ENCODE data around the gene OARD1.
A peak's percentile ranks its signal among the peaks of the same experiment; 100 is the strongest.

Gene OARD1

GRCh38 chr6:41037107-41037900 lies 34.9 kb downstream of the OARD1 start:
- DNase-seq (ENCODE audit: low read depth), result no peak
- H3K4me3 ChIP-seq (ENCODE audit: low read length), result no peak overlapping the region
- TF ChIP-seq CTCF (IDR thresholded peaks at IDR 0.05; ENCODE audit: insufficient read depth, low read depth, low read length, missing control alignments), result no peak

- H3K4me3 ChIP-seq (ENCODE audit: low read length), result no peak overlapping the region
- TF ChIP-seq CTCF (IDR thresholded peaks at IDR 0.05; ENCODE audit: insufficient read depth, low read depth, low read length, missing control alignments), result no peak
- peak; percentile 54 for DNase-seq (ENCODE audit: low read depth)
Observed at GRCh38 chr6:41036601-41037000, 35.6 kb downstream of the OARD1 start.

- no peak overlapping the region for H3K4me3 ChIP-seq (ENCODE audit: low read length)
- TF ChIP-seq CTCF (IDR thresholded peaks at IDR 0.05; ENCODE audit: insufficient read depth, low read depth, low read length, missing control alignments), result no peak
- peak; percentile 90 for DNase-seq (ENCODE audit: low read depth)
Observed at GRCh38 chr6:41036186-41036585, 36.0 kb downstream of the OARD1 start.

- no peak overlapping the region for H3K4me3 ChIP-seq (ENCODE audit: low read length)
- DNase-seq (ENCODE audit: low read depth), result no peak
- TF ChIP-seq CTCF (IDR thresholded peaks at IDR 0.05; ENCODE audit: insufficient read depth, low read depth, low read length, missing control alignments), result no peak
Observed at GRCh38 chr6:41033776-41034175, 38.4 kb downstream of the OARD1 start.

- no peak for DNase-seq (ENCODE audit: low read depth)
- no peak for TF ChIP-seq CTCF (IDR thresholded peaks at IDR 0.05; ENCODE audit: insufficient read depth, low read depth, low read length, missing control alignments)
- no peak overlapping the region for H3K4me3 ChIP-seq (ENCODE audit: low read length)
Observed at GRCh38 chr6:41032830-41033229, 39.3 kb downstream of the OARD1 start.

- H3K4me3 ChIP-seq (ENCODE audit: low read length), result peak overlapping the region; percentile 42
- no peak for TF ChIP-seq CTCF (IDR thresholded peaks at IDR 0.05; ENCODE audit: insufficient read depth, low read depth, low read length, missing control alignments)
- no peak for DNase-seq (ENCODE audit: low read depth)
Observed at GRCh38 chr6:41028561-41029412, 43.4 kb downstream of the OARD1 start.
